Mesothelial cell of epicardium (in vitro differentiated cells): ENCODE data around the gene POLR2F. TPM values are rescaled to one million over a fixed set of nuclear protein-coding genes. Genes with fewer than 3 reads are reported as not detected.
A peak's percentile ranks its signal among the peaks of the same experiment; 100 is the strongest.

Experiments used
- DNase-seq, 2 experiments: peaks; one replicate each; pipeline ENCODE4 v3.0.0; 2021; ENCODE audit warnings: low spot score in 2 of 2; ENCODE audit not compliant: unreplicated experiment in 2 of 2
- H3K27ac Mint-ChIP-seq: 2 replicates; pipeline ENCODE4 v1.8.0; 2021; ENCODE audit warnings: mixed read lengths
- H3K27me3 Mint-ChIP-seq: 2 replicates; pipeline ENCODE4 v1.8.0; 2021; ENCODE audit warnings: low read depth, mixed read lengths
- H3K36me3 Mint-ChIP-seq: 2 replicates; pipeline ENCODE4 v1.8.0; 2021; ENCODE audit warnings: mixed read lengths
- H3K4me1 Mint-ChIP-seq: 2 replicates; pipeline ENCODE4 v1.8.0; 2021; ENCODE audit warnings: mixed read lengths
- H3K4me3 Mint-ChIP-seq: 2 replicates; pipeline ENCODE4 v1.8.0; 2021; ENCODE audit warnings: mild to moderate bottlenecking, moderate library complexity, mixed read lengths
- H3K9me3 Mint-ChIP-seq: 2 replicates; pipeline ENCODE4 v1.8.0; 2021; ENCODE audit warnings: mixed read lengths
- CTCF ChIP-seq: fragments of 200-600 bp; sonication (generic); IDR thresholded peaks from one replicate; pipeline ENCODE4 v1.5.0; 2021; ENCODE audit warnings: antibody characterized with exemption; ENCODE audit not compliant: unreplicated experiment
- total RNA-seq: library from RNA; stranded (reverse); gene quantifications from 3 replicates; pipeline ENCODE4 v1.2.1, GENCODE V29; 2021

POLR2F gene
- total RNA-seq: 63.8 to 70.0 TPM (median 66.3 TPM) in 3 replicates

GRCh38 chr22:37953437-37954179 is at the start of gene POLR2F, which contains the start of gene C22orf23:
Gene POLR2F, plus strand, starts transcription at chr22:37953699. Its CDS starts 89 bp downstream, at chr22:37953788.
Gene C22orf23, minus strand, starts transcription at chr22:37953601. Its CDS starts 452 bp downstream, at chr22:37953149.
- peaks cover 16% of the 10 kb centered on the region for H3K27me3 Mint-ChIP-seq
- H3K4me3 Mint-ChIP-seq: peak within 1 kb of the TSS; percentile 99
- H3K4me1 Mint-ChIP-seq: peaks cover 22% of the 10 kb centered on the region
- H3K36me3 Mint-ChIP-seq: peaks cover 16% of the 10 kb centered on the region
- TF ChIP-seq CTCF: no peak
- no peaks in the 10 kb centered on the region for H3K9me3 Mint-ChIP-seq
- H3K27ac Mint-ChIP-seq: peak within 1 kb of the TSS; percentile 94
- DNase-seq: peak; percentile 97

- no peak for TF ChIP-seq CTCF
- H3K27ac Mint-ChIP-seq: peak overlapping the region; percentile 90
- no peak for DNase-seq
- no peaks in the 10 kb centered on the region for H3K27me3 Mint-ChIP-seq
- H3K36me3 Mint-ChIP-seq: peaks cover 3% of the 10 kb centered on the region
- peak overlapping the region; percentile 71 for H3K4me3 Mint-ChIP-seq
- H3K9me3 Mint-ChIP-seq: no peaks in the 10 kb centered on the region
- H3K4me1 Mint-ChIP-seq: peaks cover 27% of the 10 kb centered on the region
Measured at GRCh38 chr22:37904572-37905533, 48.6 kb upstream of the POLR2F start.

GRCh38 chr22:37905534-37906363 is 47.8 kb upstream of the POLR2F start, which contains the start of gene MICALL1:
Gene MICALL1, plus strand, starts transcription at chr22:37906297. Its CDS starts 126 bp downstream, at chr22:37906423.
- H3K27me3 Mint-ChIP-seq: no peaks in the 10 kb centered on the region
- peaks cover 3% of the 10 kb centered on the region for H3K36me3 Mint-ChIP-seq
- H3K4me3 Mint-ChIP-seq: peak within 1 kb of the TSS; percentile 82
- H3K9me3 Mint-ChIP-seq: no peaks in the 10 kb centered on the region
- DNase-seq: peak; percentile 44 to 68
- peak within 1 kb of the TSS; percentile 90 for H3K27ac Mint-ChIP-seq
- TF ChIP-seq CTCF: no peak
- peaks cover 33% of the 10 kb centered on the region for H3K4me1 Mint-ChIP-seq

GRCh38 chr22:37906364-37907008 is 47.0 kb upstream of the POLR2F start:
- H3K4me1 Mint-ChIP-seq: peaks cover 38% of the 10 kb centered on the region

More at GRCh38 chr22:37906364-37907008, 47.0 kb upstream of the POLR2F start:
- H3K27ac Mint-ChIP-seq: peak overlapping the region; percentile 70
- H3K4me3 Mint-ChIP-seq: peak overlapping the region; percentile 82
- no peak for DNase-seq
- TF ChIP-seq CTCF: no peak
- no peaks in the 10 kb centered on the region for H3K27me3 Mint-ChIP-seq
- H3K36me3 Mint-ChIP-seq: peaks cover 3% of the 10 kb centered on the region
- no peaks in the 10 kb centered on the region for H3K9me3 Mint-ChIP-seq
